Activated CD8-positive, alpha-beta memory T cell treated with anti-CD3 and anti-CD28 coated beads, Interleukin-2, amount 50 U/mL, for 24 hours (primary cell): Measurements from ENCODE around the gene ZNF394.

Source experiments
- DNase-seq: peaks from one replicate; pipeline ENCODE4 v3.0.0-alpha.2; 2020; ENCODE audit errors: extremely low read depth

ZNF394 gene

GRCh38 chr7:99493823-99494222, 6.3 kb downstream of the ZNF394 start:
- no peak for DNase-seq

- DNase-seq: no peak
Measured at GRCh38 chr7:99490878-99491277, 9.2 kb downstream of the ZNF394 start.

- DNase-seq: no peak
Measured at GRCh38 chr7:99489235-99489634, 10.8 kb downstream of the ZNF394 start.

GRCh38 chr7:99485094-99485493, 15.0 kb downstream of the ZNF394 start:
- no peak for DNase-seq

- no peak for DNase-seq
Measured at GRCh38 chr7:99478464-99479440, 21.3 kb downstream of the ZNF394 start.

- DNase-seq: no peak
Measured at GRCh38 chr7:99476107-99476506, 24.0 kb downstream of the ZNF394 start.

DNA sequence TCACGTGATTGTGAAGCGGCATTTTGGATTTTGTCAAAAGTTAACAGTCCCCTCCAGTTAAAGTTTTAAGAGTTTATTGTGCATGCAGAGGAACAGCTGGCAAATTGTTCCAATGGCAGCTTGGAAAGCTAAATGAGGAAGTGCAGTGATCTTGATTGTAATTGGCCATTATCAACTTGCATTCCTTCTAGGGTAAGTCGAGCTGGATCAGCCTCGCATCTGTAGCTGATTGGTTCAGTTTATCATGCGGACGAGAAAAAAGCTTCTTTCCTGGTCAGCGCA, 26.8 kb downstream of the ZNF394 start:
- no peak for DNase-seq

GRCh38 chr7:99472561-99473314, 27.3 kb downstream of the ZNF394 start, which contains the start of gene ZNF789:
Gene ZNF789 (plus strand): TSS chr7:99472890. CDS start chr7:99476457, 3,567 bp downstream.
- peak; percentile 95 for DNase-seq

- DNase-seq: no peak
Measured at GRCh38 chr7:99469381-99470065, 30.6 kb downstream of the ZNF394 start.

DNA sequence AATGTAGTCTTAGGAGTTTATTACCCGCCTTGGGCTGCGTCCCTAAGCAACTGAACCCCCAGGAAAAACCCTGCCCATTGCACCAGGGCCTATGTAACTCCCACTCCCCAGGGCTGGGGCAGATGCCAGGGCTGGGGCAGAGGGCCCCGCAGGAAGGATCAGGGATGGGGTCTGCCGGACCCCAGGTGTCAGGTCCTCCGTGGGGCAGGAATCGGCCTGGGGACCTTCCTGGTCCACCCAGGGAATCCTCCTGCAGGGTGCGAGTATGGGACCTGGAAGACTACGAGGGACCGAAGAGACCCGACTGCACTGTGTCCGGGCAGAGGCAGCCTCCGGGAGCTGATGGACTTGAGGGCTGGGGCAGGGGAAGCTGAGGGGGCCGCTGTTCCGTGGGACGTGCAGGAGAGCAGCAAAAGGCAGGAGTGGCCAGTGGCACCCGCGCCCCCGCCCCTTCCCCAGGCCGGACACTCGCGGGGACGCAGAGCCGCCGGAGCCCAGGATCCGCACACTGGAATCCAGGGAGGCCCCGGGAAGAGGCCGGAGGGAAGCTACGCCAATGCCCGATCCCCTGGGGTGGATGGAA, 31.7 kb downstream of the ZNF394 start:
- no peak for DNase-seq

DNA sequence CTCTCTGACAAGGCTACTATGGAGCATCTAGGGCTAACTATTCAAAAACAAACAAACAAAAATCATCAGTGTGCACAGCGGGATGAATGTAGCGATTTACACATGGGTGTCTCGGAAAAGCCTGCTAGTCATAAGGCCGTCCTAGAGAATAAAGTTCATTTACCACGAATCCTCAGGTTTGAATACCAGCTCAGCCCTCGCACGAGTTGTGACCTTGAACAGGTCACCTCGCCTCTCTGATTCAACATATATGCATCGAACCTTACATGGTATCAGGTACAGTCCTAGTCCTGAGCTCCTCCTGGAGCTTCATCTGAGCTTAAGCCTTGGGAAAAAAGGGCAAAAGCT, 34.7 kb downstream of the ZNF394 start:
- no peak for DNase-seq

DNA sequence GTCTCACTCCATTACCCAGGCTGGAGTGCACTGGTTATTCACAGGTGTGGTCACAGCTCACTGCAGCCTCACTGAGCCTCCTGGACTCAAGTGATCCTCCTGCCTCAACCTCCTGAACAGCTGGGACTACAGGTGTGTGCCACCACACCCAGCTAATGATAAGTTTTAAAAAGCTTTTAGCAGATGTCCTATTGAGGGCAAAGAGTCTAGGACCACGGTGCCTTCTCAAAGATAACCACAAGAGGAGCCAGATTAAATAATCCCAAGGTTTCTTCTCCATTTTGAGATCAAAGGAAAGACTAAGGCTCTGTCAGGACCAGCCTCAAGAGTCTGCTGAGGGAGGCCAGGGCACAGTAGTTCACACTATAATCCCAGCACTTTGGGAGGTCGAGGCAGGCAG, 38.9 kb downstream of the ZNF394 start:
- DNase-seq: no peak

- DNase-seq: no peak
Measured at GRCh38 chr7:99460651-99461050, 39.4 kb downstream of the ZNF394 start.

DNA sequence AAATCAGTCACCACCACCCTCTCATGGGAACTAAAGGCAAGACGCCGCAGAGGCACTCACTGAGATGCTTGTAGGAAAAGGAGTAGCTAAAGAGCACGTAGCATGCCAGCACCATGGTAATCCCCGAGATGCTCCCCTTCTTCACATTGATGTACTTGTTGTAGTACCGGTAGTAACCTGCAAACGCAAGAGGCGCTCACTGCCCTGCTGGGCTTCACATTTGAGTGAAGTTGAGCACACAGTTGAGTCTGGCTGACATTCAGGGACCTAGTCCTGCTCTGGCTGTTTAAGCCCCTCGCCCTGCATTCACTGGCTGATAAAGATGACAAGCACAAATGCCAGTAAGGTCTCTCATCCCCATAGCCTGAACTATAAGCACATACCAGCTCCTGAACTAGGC, 41.0 kb downstream of the ZNF394 start:
- DNase-seq: no peak

GRCh38 chr7:99457650-99458493, 42.2 kb downstream of the ZNF394 start:
- DNase-seq: no peak

DNA sequence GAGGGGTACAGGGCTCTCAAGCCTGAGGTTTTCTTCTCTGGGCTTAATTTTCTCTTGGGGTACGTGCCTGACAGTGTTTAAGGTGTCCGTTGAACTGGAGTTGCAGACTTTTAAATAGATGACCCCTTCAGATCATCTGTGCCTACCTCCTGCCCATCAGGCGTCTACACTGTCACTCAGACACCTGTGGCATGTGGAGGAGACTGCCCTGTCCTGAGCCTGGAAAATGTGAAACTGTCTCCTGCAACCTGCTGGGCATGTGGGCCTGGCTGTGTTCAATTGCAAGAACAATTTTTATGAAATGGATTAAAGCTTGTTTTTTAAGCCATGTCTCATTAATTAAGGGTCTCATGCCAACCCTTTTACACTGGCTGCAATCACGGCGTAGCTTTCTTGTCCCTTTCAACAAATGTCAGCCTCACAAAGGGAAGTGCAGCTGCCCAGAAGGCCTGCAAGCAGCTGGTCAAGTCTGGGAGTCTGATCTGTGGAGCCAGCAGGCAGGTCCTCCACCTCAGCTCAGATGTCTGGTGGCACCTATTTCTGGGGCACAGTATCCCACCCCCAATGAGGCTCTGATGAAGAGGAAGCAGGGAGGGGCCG, 42.9 kb downstream of the ZNF394 start:
- DNase-seq: no peak

DNA sequence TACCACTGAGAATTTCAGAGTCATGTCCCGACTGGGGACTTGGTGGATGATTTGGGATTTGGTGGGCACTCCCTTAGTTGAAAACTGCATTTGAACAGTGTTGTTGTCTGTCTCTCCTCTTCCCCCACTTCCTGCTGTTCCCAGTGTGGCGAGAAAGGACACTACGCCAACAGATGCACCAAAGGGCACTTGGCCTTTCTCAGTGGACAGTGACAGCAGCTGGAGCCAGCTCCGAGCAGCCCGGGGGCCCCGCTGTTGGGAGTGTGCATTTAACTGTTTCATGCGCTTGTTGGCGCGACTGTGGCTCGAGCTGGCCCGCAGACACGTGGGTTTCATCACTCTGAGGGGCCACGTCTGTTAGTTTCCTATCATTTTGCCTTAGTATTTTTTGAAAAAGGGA, 43.8 kb downstream of the ZNF394 start:
- no peak for DNase-seq

DNA sequence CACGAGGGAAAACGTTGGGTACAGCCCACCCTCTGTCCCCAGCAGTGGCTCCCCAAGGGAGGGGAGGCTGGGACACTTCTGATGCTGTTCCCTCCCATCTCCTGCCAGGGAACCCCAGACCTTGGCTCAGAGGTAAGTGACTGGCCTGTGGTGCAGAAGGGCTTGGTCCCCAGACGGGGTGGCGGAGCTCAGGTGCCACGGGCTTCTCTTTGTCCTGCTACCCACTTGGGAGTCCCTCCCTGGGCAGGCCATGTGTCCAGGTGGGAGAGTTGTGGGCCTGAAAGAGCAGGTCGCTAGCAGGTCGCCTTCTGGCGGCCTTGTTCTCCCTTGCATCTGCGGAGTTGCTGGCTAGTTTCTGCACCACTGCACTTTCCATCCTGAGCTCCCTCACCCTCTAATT, 44.2 kb downstream of the ZNF394 start:
- DNase-seq: no peak

GRCh38 chr7:99453105-99453504, 47.0 kb downstream of the ZNF394 start:
- DNase-seq: no peak

- DNase-seq: no peak
Measured at GRCh38 chr7:99452541-99452940, 47.5 kb downstream of the ZNF394 start.

- no peak for DNase-seq
Measured at GRCh38 chr7:99451936-99452335, 48.1 kb downstream of the ZNF394 start.
